ENCODE measurements around the gene PRRT3.

PRRT3 gene

GRCh38 chr3:9951962-9952805 lies at the start of gene PRRT3:
Gene PRRT3, minus strand, starts transcription at chr3:9952408. Its CDS starts 2,293 bp downstream, at chr3:9950115.
- DNase-seq = peak; percentile 50 to 75

- DNase-seq = no peak
These were observed 48.5 kb upstream of the PRRT3 start for GRCh38 chr3:10000686-10001085.

- no peak for DNase-seq
These were observed 42.1 kb upstream of the PRRT3 start for GRCh38 chr3:9994086-9994844.

DNA sequence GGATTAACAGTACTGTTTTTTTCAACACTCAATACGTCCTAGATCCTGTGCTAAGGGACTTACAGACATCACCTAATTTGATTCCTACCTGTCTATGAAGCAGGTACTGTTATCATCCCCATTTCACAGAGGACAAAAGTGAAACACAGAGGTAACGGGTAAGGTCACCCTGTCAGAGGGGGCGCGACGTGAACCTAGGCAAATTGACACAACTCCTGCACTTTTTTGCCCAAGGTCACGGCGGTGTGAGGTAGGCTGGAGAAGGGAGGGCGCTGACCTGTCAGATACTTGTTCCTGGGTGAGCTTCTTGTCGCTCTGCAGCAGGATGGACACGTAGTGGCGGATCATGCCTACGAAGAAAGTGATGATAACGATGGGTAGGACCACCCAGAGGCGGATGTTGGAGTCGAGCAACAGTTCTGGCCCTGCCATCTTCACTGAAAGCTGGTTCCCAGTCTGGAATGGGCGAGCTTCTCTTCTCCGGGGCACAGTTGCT lies 34.1 kb upstream of the PRRT3 start:
- peak; percentile 44 to 68 for DNase-seq

- DNase-seq = no peak
These were observed 28.0 kb upstream of the PRRT3 start for GRCh38 chr3:9980251-9980650.

DNA sequence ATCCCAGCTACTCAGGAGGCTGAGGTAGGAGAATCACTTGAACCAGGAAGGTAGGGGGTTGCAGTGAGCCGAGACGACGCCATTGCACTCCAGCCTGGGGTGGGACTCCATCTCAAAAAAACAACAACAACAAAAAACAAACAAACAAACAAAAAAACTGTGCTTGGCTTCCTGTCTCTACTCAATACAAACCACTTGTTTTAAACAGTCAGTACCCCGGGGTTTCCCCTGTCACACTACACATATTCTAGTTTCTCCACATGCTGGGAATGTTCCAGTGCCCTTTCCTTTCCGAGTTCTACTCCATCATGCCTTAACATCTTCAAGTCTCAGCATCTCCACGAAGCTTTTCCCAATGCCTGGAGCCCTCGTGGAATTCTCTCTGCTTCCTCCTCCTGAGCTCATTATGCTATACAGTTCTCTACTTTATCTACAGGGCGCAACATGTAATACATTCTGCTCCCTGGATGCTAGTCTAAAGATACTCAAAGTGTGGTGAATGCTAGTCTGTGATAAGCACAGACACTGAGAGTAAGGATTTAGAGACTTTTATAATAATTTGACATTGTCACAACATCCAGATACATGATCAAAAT lies 26.6 kb upstream of the PRRT3 start:
- DNase-seq = no peak

DNA sequence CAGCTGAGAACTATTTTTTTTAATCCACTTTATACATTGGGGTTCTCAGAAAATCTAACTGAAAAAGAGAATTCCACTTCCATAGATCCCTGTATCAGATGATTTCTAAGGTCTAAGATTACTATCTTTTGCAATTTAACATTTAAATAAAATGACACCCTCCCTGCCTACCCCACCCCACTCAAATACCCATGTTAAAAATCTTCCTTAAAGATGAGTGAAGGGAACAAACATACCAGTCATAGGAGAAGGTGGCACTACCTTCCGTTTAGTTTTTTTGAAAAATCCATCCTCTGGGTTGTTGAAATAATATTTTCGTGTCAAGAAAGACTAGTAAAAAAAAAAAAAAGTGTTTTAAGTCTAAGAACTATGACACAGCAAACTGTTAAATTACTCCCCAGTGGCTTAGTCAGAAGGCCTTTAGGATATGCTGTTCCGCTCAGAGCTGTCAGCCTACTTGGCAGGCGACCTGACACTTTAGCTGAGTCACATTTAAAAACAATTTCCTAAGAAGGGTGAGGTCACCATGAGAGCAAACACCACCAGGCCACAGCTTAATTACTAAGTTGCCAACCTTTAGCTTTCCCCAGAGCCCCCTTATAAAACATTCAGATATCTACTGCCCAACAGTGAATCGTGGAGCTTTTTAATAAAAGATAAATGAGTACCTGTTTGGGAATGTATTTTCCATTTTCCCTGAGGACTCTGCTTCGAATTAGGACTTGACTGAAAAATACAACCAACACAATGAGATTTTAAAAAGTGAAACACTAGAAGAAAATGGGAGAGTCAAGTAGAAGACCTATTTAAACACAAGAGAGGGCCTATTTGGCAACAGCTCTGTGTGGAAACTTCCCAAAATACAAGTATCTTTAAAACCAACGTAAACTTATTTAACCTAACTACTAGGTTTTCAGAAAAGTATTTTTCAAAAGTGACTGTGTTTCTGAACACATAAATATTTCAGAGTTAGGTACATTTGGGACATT lies 24.8 kb upstream of the PRRT3 start:
- peak; percentile 83 to 88 for DNase-seq

- no peak for DNase-seq
These were observed 17.9 kb upstream of the PRRT3 start for GRCh38 chr3:9970020-9970652.

- no peak for DNase-seq
These were observed 17.4 kb upstream of the PRRT3 start for GRCh38 chr3:9969632-9970019.

- no peak for DNase-seq
These were observed 14.6 kb upstream of the PRRT3 start for GRCh38 chr3:9966841-9967240.

GRCh38 chr3:9965200-9965875 lies 13.1 kb upstream of the PRRT3 start:
- no peak for DNase-seq

- DNase-seq = peak; percentile 56 to 67
These were observed 5.0 kb upstream of the PRRT3 start for GRCh38 chr3:9957214-9957613.

DNA sequence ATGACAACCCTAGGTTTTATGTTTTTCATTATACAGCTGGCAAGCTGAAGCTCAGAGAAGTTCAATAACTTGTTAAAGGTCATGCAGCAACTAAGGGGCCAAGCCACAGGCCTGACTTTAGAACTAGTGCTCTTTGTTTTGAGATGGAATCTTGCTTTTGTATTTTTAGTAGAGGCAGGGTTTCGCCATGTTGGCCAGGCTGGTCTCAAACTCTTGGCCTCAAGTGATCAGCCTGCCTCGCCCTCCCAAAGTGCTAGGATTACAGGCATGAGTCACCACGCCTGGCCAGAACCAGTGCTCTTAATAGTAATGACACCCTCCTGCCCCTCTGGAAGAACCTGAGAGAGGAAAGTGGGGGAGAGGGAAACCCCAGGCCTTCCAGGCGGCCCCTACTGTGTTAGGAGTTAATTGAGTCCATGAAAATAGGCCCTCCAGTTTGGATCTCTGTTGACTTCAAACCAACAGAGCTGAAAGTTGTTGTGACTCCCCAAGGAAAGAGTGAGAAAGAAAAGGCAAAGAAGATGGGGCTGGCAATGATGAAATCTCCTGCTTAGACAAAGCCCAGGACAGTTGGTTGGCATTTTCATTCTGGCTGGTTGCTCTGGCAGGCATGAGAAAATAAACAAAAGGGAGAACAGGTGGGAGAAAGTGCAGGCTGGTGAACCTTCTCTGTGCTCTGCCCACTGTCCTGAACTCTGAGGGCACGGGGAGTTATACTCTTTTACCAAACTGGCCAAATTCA lies 3.6 kb upstream of the PRRT3 start:
- DNase-seq = no peak

DNA sequence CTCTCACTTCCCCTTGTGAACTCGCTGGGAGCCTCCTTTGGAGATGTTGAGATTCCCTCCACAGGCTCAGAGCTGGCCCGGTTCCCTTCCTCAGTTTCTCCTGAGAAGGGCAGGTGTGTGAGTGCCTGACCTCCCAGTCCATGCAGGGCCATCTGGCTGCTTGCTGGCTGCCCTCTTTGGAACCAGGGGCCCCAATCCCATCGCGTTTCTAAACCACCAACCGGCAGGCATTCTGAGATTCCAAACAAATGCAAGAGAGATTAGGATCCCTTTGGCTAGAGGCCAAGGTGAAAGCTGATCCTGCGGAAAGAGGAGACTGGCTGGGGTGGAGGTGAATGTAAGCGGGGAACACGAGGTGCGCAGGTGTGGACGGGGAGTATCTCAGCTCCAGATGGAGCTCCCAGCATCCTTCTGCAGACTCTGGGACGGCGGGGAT lies 2.9 kb upstream of the PRRT3 start:
- no peak for DNase-seq

DNA sequence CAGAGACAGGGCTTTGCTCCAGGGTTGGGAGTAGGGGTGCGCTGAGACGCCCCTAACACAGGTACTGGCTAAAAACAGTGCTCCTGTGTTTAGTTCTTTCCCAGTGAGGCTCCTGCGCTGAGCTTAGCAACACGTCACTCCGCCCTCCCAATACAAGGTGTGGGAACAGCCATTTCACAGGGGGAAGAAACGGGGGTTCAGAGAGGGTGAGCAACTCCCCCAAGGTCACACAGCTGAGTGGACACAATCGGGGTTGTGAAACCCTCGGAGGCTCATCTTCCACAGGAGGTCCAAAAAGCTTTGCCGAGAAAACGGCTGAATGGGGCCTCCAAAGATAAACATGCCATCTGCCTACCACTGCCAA lies 628 bp downstream of the PRRT3 start:
- no peak for DNase-seq

DNA sequence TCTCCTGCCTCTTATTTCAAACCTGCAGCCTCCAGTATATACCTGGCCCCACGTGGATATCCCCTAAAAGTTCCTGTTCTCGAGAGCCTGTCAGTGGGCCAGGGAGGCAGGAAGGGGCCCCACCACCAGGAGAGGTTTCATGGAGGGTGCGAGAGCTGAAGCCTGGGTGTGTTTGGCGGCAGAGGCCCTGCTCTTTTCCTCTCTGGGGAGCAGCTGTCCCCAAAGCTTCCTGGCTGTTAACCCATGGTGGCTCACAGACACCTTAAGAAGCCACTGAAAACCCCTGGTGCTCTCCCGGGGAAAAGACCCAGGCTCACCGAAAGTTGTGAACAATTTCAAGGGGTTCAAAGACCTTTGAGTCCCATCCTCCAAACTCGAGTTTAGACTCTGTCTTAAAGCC lies 1.1 kb downstream of the PRRT3 start:
- DNase-seq = peak; percentile 37 to 43

GRCh38 chr3:9949626-9950025 lies 2.6 kb downstream of the PRRT3 start:
- no peak for DNase-seq

- no peak for DNase-seq
These were observed 3.1 kb downstream of the PRRT3 start for GRCh38 chr3:9949115-9949514.

DNA sequence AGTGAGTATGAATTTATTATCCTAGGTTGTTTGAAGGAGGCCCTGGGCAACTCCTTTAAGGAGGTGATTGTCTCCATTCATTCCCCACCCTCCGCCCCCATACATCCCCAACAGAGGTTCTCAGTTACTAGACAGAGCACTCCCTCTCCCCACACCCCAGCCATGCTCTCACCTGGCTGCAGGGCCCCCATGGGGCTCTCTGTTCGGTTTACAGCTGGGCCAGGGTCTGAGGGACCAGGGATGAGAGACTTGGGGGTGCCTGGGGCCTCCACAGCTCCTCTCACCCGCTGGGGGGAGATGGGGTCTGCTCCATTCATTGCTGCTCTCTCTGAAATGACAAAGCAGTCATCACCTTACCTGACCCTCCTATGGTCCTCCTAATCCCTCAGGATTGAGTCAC lies 3.6 kb downstream of the PRRT3 start:
- DNase-seq = no peak
